ENCODE results near the gene FAM13C. TPM values are rescaled to one million over a fixed set of nuclear protein-coding genes. Genes with fewer than 3 reads are reported as not detected.

FAM13C gene
- total RNA-seq, 6 donors from 2014 or later = 4.1 to 15.7 (median 8.9) TPM

- no peak overlapping the region for H3K4me3 ChIP-seq
- DNase-seq (no peak), ATAC-seq (ENCODE audit: low FRiP score in 2 of 2) (no peak)
- no peak overlapping the region for H3K27ac ChIP-seq
- WGBS, 2 donors = 86 to 89% methylated on average over 1 of the region's 1 CpG
- no peaks in the 10 kb centered on the region for H3K4me1 ChIP-seq
- H3K9me3 ChIP-seq = no peaks in the 10 kb centered on the region
- TF ChIP-seq POLR2A (IDR thresholded peaks at IDR 0.05) = no peak
- TF ChIP-seq POLR2AphosphoS5 (IDR thresholded peaks at IDR 0.05) = no peak
- no peak for TF ChIP-seq EP300 (IDR thresholded peaks at IDR 0.05)
- TF ChIP-seq, protein P1, sequence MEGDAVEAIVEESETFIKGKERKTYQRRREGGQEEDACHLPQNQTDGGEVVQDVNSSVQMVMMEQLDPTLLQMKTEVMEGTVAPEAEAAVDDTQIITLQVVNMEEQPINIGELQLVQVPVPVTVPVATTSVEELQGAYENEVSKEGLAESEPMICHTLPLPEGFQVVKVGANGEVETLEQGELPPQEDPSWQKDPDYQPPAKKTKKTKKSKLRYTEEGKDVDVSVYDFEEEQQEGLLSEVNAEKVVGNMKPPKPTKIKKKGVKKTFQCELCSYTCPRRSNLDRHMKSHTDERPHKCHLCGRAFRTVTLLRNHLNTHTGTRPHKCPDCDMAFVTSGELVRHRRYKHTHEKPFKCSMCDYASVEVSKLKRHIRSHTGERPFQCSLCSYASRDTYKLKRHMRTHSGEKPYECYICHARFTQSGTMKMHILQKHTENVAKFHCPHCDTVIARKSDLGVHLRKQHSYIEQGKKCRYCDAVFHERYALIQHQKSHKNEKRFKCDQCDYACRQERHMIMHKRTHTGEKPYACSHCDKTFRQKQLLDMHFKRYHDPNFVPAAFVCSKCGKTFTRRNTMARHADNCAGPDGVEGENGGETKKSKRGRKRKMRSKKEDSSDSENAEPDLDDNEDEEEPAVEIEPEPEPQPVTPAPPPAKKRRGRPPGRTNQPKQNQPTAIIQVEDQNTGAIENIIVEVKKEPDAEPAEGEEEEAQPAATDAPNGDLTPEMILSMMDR (IDR thresholded peaks at IDR 0.05) = no peak
- no peaks in the 10 kb centered on the region for H3K36me3 ChIP-seq
- H3K27me3 ChIP-seq = no peaks in the 10 kb centered on the region
Measured at GRCh38 chr10:59279476-59279875, 82.9 kb downstream of the FAM13C start.

- no peaks in the 10 kb centered on the region for H3K36me3 ChIP-seq
- no peaks in the 10 kb centered on the region for H3K9me3 ChIP-seq
- no peak overlapping the region for H3K4me3 ChIP-seq
- DNase-seq (no peak), ATAC-seq (ENCODE audit: low FRiP score in 2 of 2) (no peak)
- no peaks in the 10 kb centered on the region for H3K4me1 ChIP-seq
- TF ChIP-seq EP300 (IDR thresholded peaks at IDR 0.05) = no peak
- no peak for TF ChIP-seq POLR2AphosphoS5 (IDR thresholded peaks at IDR 0.05)
- TF ChIP-seq POLR2A (IDR thresholded peaks at IDR 0.05) = no peak
- TF ChIP-seq, protein P1 (IDR thresholded peaks at IDR 0.05) = no peak
- no peaks in the 10 kb centered on the region for H3K27me3 ChIP-seq
- no peak overlapping the region for H3K27ac ChIP-seq
Measured at GRCh38 chr10:59276919-59277318, 85.4 kb downstream of the FAM13C start.

- Histone ChIP-seq H3K9me3 (no peaks in the 10 kb centered on the region), H3K4me3 (no peak overlapping the region), H3K27ac (no peak overlapping the region), H3K27me3 (no peaks in the 10 kb centered on the region), H3K36me3 (no peaks in the 10 kb centered on the region), H3K4me1 (no peaks in the 10 kb centered on the region)
- TF ChIP-seq POLR2AphosphoS5 (IDR thresholded peaks at IDR 0.05) (no peak), POLR2A (IDR thresholded peaks at IDR 0.05) (no peak), EP300 (IDR thresholded peaks at IDR 0.05) (no peak)
- TF ChIP-seq, protein P1 (IDR thresholded peaks at IDR 0.05) = no peak
- ATAC-seq (ENCODE audit: low FRiP score in 2 of 2) = no peak
- no peak for DNase-seq
Measured at GRCh38 chr10:59276133-59276532, 86.2 kb downstream of the FAM13C start.

DNA sequence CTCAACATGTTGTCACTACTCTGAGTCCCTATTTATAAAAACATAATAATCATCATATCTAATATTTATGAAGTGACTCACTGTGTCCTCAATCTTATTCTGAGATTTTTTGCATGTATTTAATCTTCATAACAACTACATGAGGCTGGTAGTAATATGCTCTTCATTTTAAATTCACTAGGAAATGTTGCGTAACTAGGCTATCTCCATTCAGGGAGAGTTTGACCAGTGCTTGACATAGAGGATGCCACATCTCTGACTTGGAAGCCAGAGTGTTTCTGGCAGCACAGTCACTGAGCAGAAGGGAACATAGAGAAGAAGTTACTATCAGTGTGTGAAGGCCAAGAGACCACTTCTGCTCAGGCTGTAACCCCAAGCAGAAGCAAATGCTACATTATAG lies 88.9 kb downstream of the FAM13C start:
- Histone ChIP-seq H3K36me3 (no peaks in the 10 kb centered on the region), H3K9me3 (no peaks in the 10 kb centered on the region), H3K4me1 (no peaks in the 10 kb centered on the region), H3K27me3 (no peaks in the 10 kb centered on the region), H3K27ac (no peak overlapping the region), H3K4me3 (no peak overlapping the region)
- TF ChIP-seq, protein P1 (IDR thresholded peaks at IDR 0.05) = no peak
- TF ChIP-seq EP300 (IDR thresholded peaks at IDR 0.05) = no peak
- TF ChIP-seq POLR2A (IDR thresholded peaks at IDR 0.05) = no peak
- TF ChIP-seq POLR2AphosphoS5 (IDR thresholded peaks at IDR 0.05) = no peak
- ATAC-seq (ENCODE audit: low FRiP score in 2 of 2) (no peak), DNase-seq (no peak)
- 81 to 84% methylated on average over 1 of the region's 1 CpG for WGBS, 2 donors

- Histone ChIP-seq H3K9me3 (no peaks in the 10 kb centered on the region), H3K27me3 (no peaks in the 10 kb centered on the region), H3K36me3 (no peaks in the 10 kb centered on the region), H3K4me1 (no peaks in the 10 kb centered on the region), H3K27ac (no peak overlapping the region), H3K4me3 (no peak overlapping the region)
- ATAC-seq (ENCODE audit: low FRiP score in 2 of 2) (no peak), DNase-seq (no peak)
- no peak for TF ChIP-seq POLR2AphosphoS5 (IDR thresholded peaks at IDR 0.05)
- TF ChIP-seq POLR2A (IDR thresholded peaks at IDR 0.05) = no peak
- TF ChIP-seq, protein P1 (IDR thresholded peaks at IDR 0.05) = no peak
- no peak for TF ChIP-seq EP300 (IDR thresholded peaks at IDR 0.05)
Measured at GRCh38 chr10:59272061-59272460, 90.3 kb downstream of the FAM13C start.
